GM19455 (cell line): ENCODE measurements around the gene ATP8A2.
"Not testable (repeated sequence)": the region's sequence is repeated elsewhere in the genome, so short reads cannot be mapped to it uniquely, and the experiment has no call there.

Experiments
- ATAC-seq: cut with Tn5 transposase; IDR thresholded peaks from one replicate; pipeline ENCODE4 v1.9.1; 2021; ENCODE audit not compliant: unreplicated experiment

ATP8A2 gene

GRCh38 chr13:25462301-25463125, 90.7 kb downstream of the ATP8A2 start:
- ATAC-seq, result no peak

- no peak for ATAC-seq
Measured at GRCh38 chr13:25463496-25463895, 91.7 kb downstream of the ATP8A2 start.

GRCh38 chr13:25466880-25467279, 95.1 kb downstream of the ATP8A2 start:
- ATAC-seq, result no peak

GRCh38 chr13:25468325-25469168, 96.8 kb downstream of the ATP8A2 start:
- no peak for ATAC-seq

GRCh38 chr13:25469169-25469525, 97.4 kb downstream of the ATP8A2 start:
- ATAC-seq, result no peak

GRCh38 chr13:25473864-25474263, 102.1 kb downstream of the ATP8A2 start:
- no peak for ATAC-seq

- no peak for ATAC-seq
Measured at GRCh38 chr13:25478186-25478585, 106.4 kb downstream of the ATP8A2 start.

GRCh38 chr13:25489238-25489637, 117.5 kb downstream of the ATP8A2 start:
- ATAC-seq, result no peak

GRCh38 chr13:25490236-25490635, 118.5 kb downstream of the ATP8A2 start:
- ATAC-seq, result no peak

- no peak for ATAC-seq
Measured at GRCh38 chr13:25493931-25494640, 122.3 kb downstream of the ATP8A2 start.

GRCh38 chr13:25494698-25495411, 123.1 kb downstream of the ATP8A2 start:
- no peak for ATAC-seq

- ATAC-seq, result no peak
Measured at GRCh38 chr13:25501231-25501630, 129.5 kb downstream of the ATP8A2 start.

GRCh38 chr13:25502031-25502430, 130.3 kb downstream of the ATP8A2 start:
- ATAC-seq, result no peak

- no peak for ATAC-seq
Measured at GRCh38 chr13:25502551-25502950, 130.8 kb downstream of the ATP8A2 start.

- ATAC-seq, result no peak
Measured at GRCh38 chr13:25503856-25504255, 132.1 kb downstream of the ATP8A2 start.

GRCh38 chr13:25507841-25508240, 136.1 kb downstream of the ATP8A2 start:
- ATAC-seq, result no peak

GRCh38 chr13:25513060-25513459, 141.3 kb downstream of the ATP8A2 start:
- ATAC-seq, result not testable (repeated sequence)

- ATAC-seq, result no peak
Measured at GRCh38 chr13:25518441-25518840, 146.7 kb downstream of the ATP8A2 start.

GRCh38 chr13:25525884-25526283, 154.1 kb downstream of the ATP8A2 start:
- ATAC-seq, result no peak

GRCh38 chr13:25528266-25528665, 156.5 kb downstream of the ATP8A2 start:
- no peak for ATAC-seq

- ATAC-seq, result no peak
Measured at GRCh38 chr13:25529425-25529824, 157.7 kb downstream of the ATP8A2 start.
